ENCODE data around the gene RHBDL3. TPM values are rescaled to one million over a fixed set of nuclear protein-coding genes. Genes with fewer than 3 reads are reported as not detected.

RHBDL3 gene
- polyA plus RNA-seq, 6 donors from 2014 or later: not detected

Other genes starting within 250 kb of the RHBDL3 start
- gene RHOT1, start 123.3 kb upstream of the RHBDL3 start, polyA plus RNA-seq (ENCODE audit: low read depth in 6 of 6): 10 to 100 TPM; 20.4 to 29.8 (median 27.3) TPM
- gene C17orf75, start 76.3 kb downstream of the RHBDL3 start, polyA plus RNA-seq (ENCODE audit: low read depth in 6 of 6): 10 to 100 TPM in 3 of 6 donors, 1 to 10 TPM in 3; 4.5 to 12.4 (median 9.6) TPM
- gene ZNF207, start 84.3 kb downstream of the RHBDL3 start, polyA plus RNA-seq (ENCODE audit: low read depth in 6 of 6): 100 to 1,000 TPM; 126 to 165 (median 142) TPM
- gene PSMD11, start 178.7 kb downstream of the RHBDL3 start, polyA plus RNA-seq (ENCODE audit: low read depth in 6 of 6): 100 to 1,000 TPM; 107 to 128 (median 111) TPM
- gene CDK5R1, start 221.2 kb downstream of the RHBDL3 start, polyA plus RNA-seq (ENCODE audit: low read depth in 6 of 6): 10 to 100 TPM in 1 of 6 donors, 1 to 10 TPM in 5; 2.7 to 11.5 (median 4.2) TPM

Data from naive B cell (primary cell).